Gastrocnemius medialis (tissue), 4 donors: ENCODE measurements around the gene RSKR. TPM values are rescaled to one million over a fixed set of nuclear protein-coding genes. Genes with fewer than 3 reads are reported as not detected.

Experiments
- ATAC-seq, 2 donors: fragments of 150-250 bp; one replicate each; pipeline ENCODE4 v1.9.1; 2016
- DNase-seq, 2 donors: peaks; one replicate each; pipeline ENCODE4 v3.0.0-alpha.2; 2019
- H3K27ac ChIP-seq, 4 donors: fragments of 200-600 bp; sonication (generic); 1 replicate in 1 of 4; 2 replicates in 3 of 4; pipeline ENCODE4 v1.5.1; 2016 to 2018; ENCODE audit warnings: mild to moderate bottlenecking in 2 of 4, moderate library complexity in 1 of 4
- H3K27me3 ChIP-seq, 3 donors: fragments of 200-600 bp; sonication (generic) in 2 of 3; 1 replicate in 1 of 3; 2 replicates in 2 of 3; pipeline versions ENCODE4 v1.5.1 to v1.6.0; 2016 to 2019; ENCODE audit warnings: mild to moderate bottlenecking in 1 of 3, moderate library complexity in 1 of 3
- H3K36me3 ChIP-seq, 2 donors: fragments of 200-600 bp; sonication (generic) in 1 of 2; one replicate each; pipeline ENCODE4 v1.5.1; 2017 to 2018
- H3K4me1 ChIP-seq, 2 donors: fragments of 200-600 bp; sonication (generic) in 1 of 2; one replicate each; pipeline ENCODE4 v1.5.1; 2016 to 2017; ENCODE audit warnings: mild to moderate bottlenecking in 2 of 2
- H3K4me3 ChIP-seq, 4 donors: fragments of 200-600 bp; sonication (generic) in 3 of 4; 1 replicate in 1 of 4; 2 replicates in 3 of 4; pipeline ENCODE4 v1.5.1; 2016 to 2019; ENCODE audit warnings: mild to moderate bottlenecking in 2 of 4
- H3K9me3 ChIP-seq, 3 donors: fragments of 200-600 bp; sonication (generic) in 2 of 3; 1 replicate in 1 of 3; 2 replicates in 2 of 3; pipeline ENCODE4 v1.5.1; 2016 to 2019
- POLR2A ChIP-seq, 2 donors: fragments of 450-650 bp; IDR thresholded peaks; one replicate each; pipeline ENCODE4 v1.6.1; 2017; ENCODE audit warnings: antibody characterized with exemption in 2 of 2, mild to moderate bottlenecking in 2 of 2, moderate library complexity in 2 of 2
- in situ Hi-C, 4 donors: fragments of 200-750 bp; cut with MboI; loops; one replicate each; pipeline versions ENCODE4 v1.15.0 to v1.8.0; 2017; ENCODE audit warnings: low sequenced_read_pairs in 4 of 4
- intact Hi-C: fragments of 100-400 bp; cut with DNase I; formaldehyde crosslinking; loops from one replicate; pipeline ENCODE4 v1.15.1; 2023; ENCODE audit warnings: low total_unique reads
- total RNA-seq, 4 donors: library from RNA; depleted of rRNA; stranded (reverse); fragments of >200 nt; gene quantifications; one replicate each; pipeline versions ENCODE4 v1.1.0 to v1.2.3, GENCODE V29; 2016
- TF ChIP-seq, protein P1 (sequence below), 5 experiments: fragments of 450-650 bp in 3 of 5; fragments of 200-600 bp in 2 of 5; sonication (generic) in 2 of 5; IDR thresholded peaks in 4 of 5; conservative IDR thresholded peaks in 1 of 5; 1 replicate in 4 of 5; 2 replicates in 1 of 5; pipeline ENCODE4 v1.5.1; 2016 to 2019; ENCODE audit warnings: antibody characterized with exemption in 5 of 5, mild to moderate bottlenecking in 3 of 5, moderate library complexity in 3 of 5

RSKR gene
- total RNA-seq, 4 donors from 2014 or later: 1.8 to 10.1 (median 2.8) TPM

DNA sequence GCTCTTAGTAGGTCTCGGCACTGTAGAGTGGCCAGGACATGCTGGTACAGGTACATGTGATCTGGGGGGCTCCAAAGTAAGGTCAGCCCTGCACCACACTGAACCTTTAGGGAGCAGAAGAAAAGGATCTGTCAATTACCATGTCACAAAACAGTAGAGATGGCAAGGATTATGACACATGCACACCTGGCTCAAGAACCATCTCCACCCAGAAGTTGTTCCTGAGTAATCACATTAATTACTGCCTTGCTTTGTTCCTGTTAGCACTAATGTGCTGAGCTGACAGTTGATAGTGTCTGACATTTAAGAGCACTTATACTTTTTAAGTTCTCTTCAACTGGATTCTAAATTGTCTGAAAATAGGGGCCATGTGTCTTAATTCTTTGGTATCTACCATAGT, 21.5 kb upstream of the RSKR start:
- DNase-seq (no peak), ATAC-seq (no peak)
- H3K4me1 ChIP-seq: no peaks in the 10 kb centered on the region
- no peaks in the 10 kb centered on the region for H3K9me3 ChIP-seq
- no peaks in the 10 kb centered on the region for H3K27me3 ChIP-seq
- peaks cover 3 to 100% of the 10 kb centered on the region in 2 donors for H3K36me3 ChIP-seq
- TF ChIP-seq POLR2A (IDR thresholded peaks at IDR 0.05): no peak
- TF ChIP-seq, protein P1, sequence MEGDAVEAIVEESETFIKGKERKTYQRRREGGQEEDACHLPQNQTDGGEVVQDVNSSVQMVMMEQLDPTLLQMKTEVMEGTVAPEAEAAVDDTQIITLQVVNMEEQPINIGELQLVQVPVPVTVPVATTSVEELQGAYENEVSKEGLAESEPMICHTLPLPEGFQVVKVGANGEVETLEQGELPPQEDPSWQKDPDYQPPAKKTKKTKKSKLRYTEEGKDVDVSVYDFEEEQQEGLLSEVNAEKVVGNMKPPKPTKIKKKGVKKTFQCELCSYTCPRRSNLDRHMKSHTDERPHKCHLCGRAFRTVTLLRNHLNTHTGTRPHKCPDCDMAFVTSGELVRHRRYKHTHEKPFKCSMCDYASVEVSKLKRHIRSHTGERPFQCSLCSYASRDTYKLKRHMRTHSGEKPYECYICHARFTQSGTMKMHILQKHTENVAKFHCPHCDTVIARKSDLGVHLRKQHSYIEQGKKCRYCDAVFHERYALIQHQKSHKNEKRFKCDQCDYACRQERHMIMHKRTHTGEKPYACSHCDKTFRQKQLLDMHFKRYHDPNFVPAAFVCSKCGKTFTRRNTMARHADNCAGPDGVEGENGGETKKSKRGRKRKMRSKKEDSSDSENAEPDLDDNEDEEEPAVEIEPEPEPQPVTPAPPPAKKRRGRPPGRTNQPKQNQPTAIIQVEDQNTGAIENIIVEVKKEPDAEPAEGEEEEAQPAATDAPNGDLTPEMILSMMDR (IDR thresholded peaks at IDR 0.05 in 4 of 5, conservative IDR thresholded peaks at IDR 0.05 in 1 of 5): no peak
- H3K4me3 ChIP-seq: no peak overlapping the region
- in situ Hi-C loops: no loop called here
- no peak overlapping the region for H3K27ac ChIP-seq
- intact Hi-C loops: no loop called here

DNA sequence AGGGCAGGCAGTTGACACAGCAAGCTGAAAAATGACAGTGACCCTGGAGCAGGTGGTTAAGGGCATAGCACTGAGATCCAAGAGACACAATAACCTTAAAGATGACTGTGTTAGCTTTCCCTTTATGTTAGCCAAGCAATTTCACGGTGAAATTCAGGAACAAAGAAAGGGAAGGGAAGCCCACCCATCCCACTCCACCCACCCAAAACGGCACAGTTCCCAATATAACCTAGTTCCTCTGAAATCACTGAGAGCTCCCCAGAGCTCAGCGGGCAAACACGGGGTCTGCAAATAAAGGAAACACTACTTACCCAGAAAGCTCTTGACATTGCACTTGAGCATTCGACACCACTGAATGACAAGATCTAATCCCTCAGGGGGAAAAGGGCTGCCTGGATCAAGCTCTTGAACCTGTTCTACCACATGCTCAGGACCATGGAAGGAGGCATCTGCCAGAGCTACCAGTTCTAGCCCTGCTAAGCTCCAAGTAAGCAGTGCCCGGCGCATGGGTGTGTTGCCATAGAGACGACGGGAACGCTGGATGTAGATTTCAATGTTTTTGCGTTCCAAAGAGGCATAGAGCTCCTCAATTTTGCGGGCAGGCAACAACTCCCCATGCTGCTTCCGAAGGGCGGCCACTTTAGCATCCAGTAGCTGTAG, 20.4 kb upstream of the RSKR start:
- Histone ChIP-seq H3K4me1 (no peaks in the 10 kb centered on the region), H3K27me3 (no peaks in the 10 kb centered on the region), H3K36me3 (peaks cover 3 to 100% of the 10 kb centered on the region in 2 donors), H3K27ac (no peak overlapping the region), H3K4me3 (no peak overlapping the region), H3K9me3 (no peaks in the 10 kb centered on the region)
- DNase-seq (no peak), ATAC-seq (no peak)
- in situ Hi-C loops: no loop called here
- intact Hi-C loops: no loop called here
- no peak for TF ChIP-seq POLR2A (IDR thresholded peaks at IDR 0.05)
- TF ChIP-seq, protein P1 (IDR thresholded peaks at IDR 0.05 in 4 of 5, conservative IDR thresholded peaks at IDR 0.05 in 1 of 5): no peak

GRCh38 chr17:28626818-28627217, 12.8 kb upstream of the RSKR start:
- Histone ChIP-seq H3K4me3 (no peak overlapping the region), H3K4me1 (peaks cover 0 to 18% of the 10 kb centered on the region in 2 donors), H3K27me3 (no peaks in the 10 kb centered on the region), H3K9me3 (no peaks in the 10 kb centered on the region), H3K36me3 (peaks cover 0 to 77% of the 10 kb centered on the region in 2 donors), H3K27ac (no peak overlapping the region)
- TF ChIP-seq, protein P1 (IDR thresholded peaks at IDR 0.05 in 4 of 5, conservative IDR thresholded peaks at IDR 0.05 in 1 of 5): no peak
- no peak for TF ChIP-seq POLR2A (IDR thresholded peaks at IDR 0.05)
- in situ Hi-C loops: no loop called here
- intact Hi-C loops: no loop called here
- DNase-seq (no peak), ATAC-seq (no peak)

- no peak for TF ChIP-seq POLR2A (IDR thresholded peaks at IDR 0.05)
- TF ChIP-seq, protein P1 (IDR thresholded peaks at IDR 0.05 in 4 of 5, conservative IDR thresholded peaks at IDR 0.05 in 1 of 5): no peak
- no peak for DNase-seq
- intact Hi-C loops: no loop called here
- H3K27ac ChIP-seq: peak overlapping the region in 3 of 4 donors; percentile 44 to 84 (median 73)
- no peaks in the 10 kb centered on the region for H3K27me3 ChIP-seq
- H3K4me1 ChIP-seq: peaks cover 0 to 18% of the 10 kb centered on the region in 2 donors
- H3K36me3 ChIP-seq: peaks cover 0 to 77% of the 10 kb centered on the region in 2 donors
- H3K9me3 ChIP-seq: no peaks in the 10 kb centered on the region
- peak in 1 of 2 donors; percentile 42 for ATAC-seq
- H3K4me3 ChIP-seq: no peak overlapping the region
- in situ Hi-C loops: no loop called here
These were observed 10.2 kb upstream of the RSKR start for GRCh38 chr17:28624148-28624547.
